ENCODE results near the gene CENPF. TPM values are rescaled to one million over a fixed set of nuclear protein-coding genes. Genes with fewer than 3 reads are reported as not detected.

CENPF gene
- total and polyA plus RNA-seq, 2 experiments from 2014 or later, result 25.9 to 29.1 TPM

DNA sequence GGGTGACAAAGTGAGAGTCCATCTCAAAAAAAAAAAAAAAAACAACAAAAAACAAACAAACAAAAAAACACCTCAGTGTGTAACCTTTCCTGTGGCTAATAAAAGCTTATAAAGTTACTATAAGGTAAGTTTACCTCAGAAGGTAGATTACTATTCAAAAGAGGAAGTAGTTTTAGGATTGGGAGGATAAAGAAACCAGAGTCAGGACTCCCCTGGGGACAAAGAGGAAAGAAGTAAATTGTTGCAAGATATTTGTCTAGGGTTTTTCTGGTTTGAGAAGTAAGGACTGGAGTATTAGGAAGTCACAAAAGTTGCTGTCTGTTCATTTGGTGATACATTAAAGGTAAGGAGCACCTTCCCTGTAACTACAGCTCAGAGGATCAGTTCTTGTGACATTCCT lies 23.8 kb upstream of the CENPF start:
- in situ Hi-C loops (cut with MboI), result loop anchor here (25.0 kb wide), 1 partner anchor 367 kb away; no protein-coding TSS in a partner anchor
- Histone ChIP-seq H3K27ac (no peak overlapping the region), H3K4me2 (ENCODE audit: unreplicated experiment) (no peak overlapping the region), H2AFZ (no peak overlapping the region), H4K20me1 (ENCODE audit: insufficient read depth) (no peaks in the 10 kb centered on the region), H3K27me3 (replicated peaks; ENCODE audit: insufficient read depth) (no peaks in the 10 kb centered on the region), H3K4me3 (no peak overlapping the region), H3K9me2 (ENCODE audit: insufficient read depth) (no peaks in the 10 kb centered on the region), H3K9me3 (ENCODE audit: low read depth) (no peaks in the 10 kb centered on the region), H3K4me1 (ENCODE audit: insufficient read depth) (peaks cover 44% of the 10 kb centered on the region), H3F3A (ENCODE audit: insufficient read depth) (peaks cover 48% of the 10 kb centered on the region), H3K79me2 (ENCODE audit: insufficient read depth) (no peaks in the 10 kb centered on the region), H3K9ac (no peak overlapping the region), H3K36me3 (ENCODE audit: low read depth) (no peaks in the 10 kb centered on the region)
- TF ChIP-seq EZH2 (IDR thresholded peaks at IDR 0.05; ENCODE audit: insufficient read depth, poor library complexity, severe bottlenecking), result no peak
- no peak for TF ChIP-seq EZH2phosphoT487 (IDR thresholded peaks at IDR 0.05; ENCODE audit: insufficient read depth, low read depth)
- DNase-seq, result no peak

DNA sequence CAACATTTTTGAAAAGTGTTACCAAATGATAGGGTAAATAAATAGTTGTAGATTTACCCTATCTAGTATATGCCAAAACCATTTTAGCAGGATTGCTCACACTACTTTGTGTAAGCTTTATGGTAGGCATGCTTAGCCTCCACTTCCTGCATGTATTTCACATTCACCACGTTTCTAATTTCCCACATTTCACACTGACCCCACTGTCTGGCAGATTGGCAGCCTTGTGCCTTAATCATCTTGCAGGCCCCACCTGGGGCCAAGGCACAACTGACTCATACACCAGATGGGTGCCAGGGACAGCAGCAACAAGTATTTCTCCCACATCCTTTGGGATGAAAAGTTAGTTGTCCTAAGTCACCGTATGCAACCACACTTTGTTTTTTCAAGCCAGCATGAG lies 21.2 kb upstream of the CENPF start:
- no peaks in the 10 kb centered on the region for H3K9me2 ChIP-seq (ENCODE audit: insufficient read depth)
- DNase-seq, result peak; percentile 91
- 3 to 6% methylated on average over 2 of the region's 2 CpGs for WGBS, 2 experiments (ENCODE audit: low coverage in 1 of 2, low lambda C conversion rate in 2 of 2, missing lambda C conversion rate in 2 of 2)
- no peaks in the 10 kb centered on the region for H3K36me3 ChIP-seq (ENCODE audit: low read depth)
- peak overlapping the region; percentile 16; the same call in 1 of the 2 replicates for H3K9ac ChIP-seq
- peak overlapping the region; percentile 59 for H3K27ac ChIP-seq
- H3K27me3 ChIP-seq (replicated peaks; ENCODE audit: insufficient read depth), result no peaks in the 10 kb centered on the region
- no peak overlapping the region for H3K4me3 ChIP-seq
- no peaks in the 10 kb centered on the region for H4K20me1 ChIP-seq (ENCODE audit: insufficient read depth)
- H3K9me3 ChIP-seq (ENCODE audit: low read depth), result no peaks in the 10 kb centered on the region
- peaks cover 49% of the 10 kb centered on the region for H3F3A ChIP-seq (ENCODE audit: insufficient read depth)
- no peak for TF ChIP-seq EZH2phosphoT487 (IDR thresholded peaks at IDR 0.05; ENCODE audit: insufficient read depth, low read depth)
- no peak for TF ChIP-seq EZH2 (IDR thresholded peaks at IDR 0.05; ENCODE audit: insufficient read depth, poor library complexity, severe bottlenecking)
- peak overlapping the region; percentile 41 for H3K4me2 ChIP-seq (ENCODE audit: unreplicated experiment)
- in situ Hi-C loops (cut with MboI), result loop anchor here (25.0 kb wide), 1 partner anchor 369 kb away; no protein-coding TSS in a partner anchor
- H3K79me2 ChIP-seq (ENCODE audit: insufficient read depth), result no peaks in the 10 kb centered on the region
- H2AFZ ChIP-seq, result no peak overlapping the region
- H3K4me1 ChIP-seq (ENCODE audit: insufficient read depth), result peaks cover 44% of the 10 kb centered on the region

DNA sequence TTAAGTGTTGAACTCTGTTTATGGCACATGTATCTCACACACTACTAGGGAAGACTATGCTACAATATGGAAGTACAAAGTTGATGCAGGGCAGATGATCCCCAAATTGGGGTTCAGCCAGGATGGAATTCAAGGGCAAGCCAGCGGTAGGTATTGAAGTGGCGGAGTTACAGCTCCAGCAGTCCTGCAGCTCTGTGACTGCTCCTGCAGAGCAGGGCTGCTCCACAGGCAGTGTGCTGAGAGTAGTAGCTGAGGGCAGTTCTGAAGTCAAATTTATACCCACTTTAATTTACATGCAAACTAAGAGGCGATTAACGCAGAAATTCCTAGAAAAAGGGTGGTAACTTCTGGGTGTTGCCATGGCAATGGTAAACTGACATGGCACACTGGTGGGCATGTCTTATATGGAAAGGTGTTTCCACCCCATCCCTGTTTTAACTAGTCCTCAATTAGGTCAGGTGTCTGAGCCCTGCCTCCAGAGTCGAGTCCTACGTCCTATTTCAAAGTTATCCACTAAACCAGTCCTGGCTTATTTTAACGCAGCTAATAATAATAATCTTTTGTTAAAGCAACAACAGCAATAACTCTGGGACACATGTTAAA lies 20.6 kb upstream of the CENPF start:
- Histone ChIP-seq H3K4me3 (no peak overlapping the region), H3K36me3 (ENCODE audit: low read depth) (no peaks in the 10 kb centered on the region), H2AFZ (no peak overlapping the region), H3K9me3 (ENCODE audit: low read depth) (no peaks in the 10 kb centered on the region), H4K20me1 (ENCODE audit: insufficient read depth) (no peaks in the 10 kb centered on the region), H3K4me2 (ENCODE audit: unreplicated experiment) (no peak overlapping the region), H3K4me1 (ENCODE audit: insufficient read depth) (peaks cover 44% of the 10 kb centered on the region), H3K27ac (peak overlapping the region; percentile 59), H3K9ac (no peak overlapping the region), H3F3A (ENCODE audit: insufficient read depth) (peaks cover 49% of the 10 kb centered on the region), H3K27me3 (replicated peaks; ENCODE audit: insufficient read depth) (no peaks in the 10 kb centered on the region), H3K79me2 (ENCODE audit: insufficient read depth) (no peaks in the 10 kb centered on the region), H3K9me2 (ENCODE audit: insufficient read depth) (no peaks in the 10 kb centered on the region)
- TF ChIP-seq EZH2phosphoT487 (IDR thresholded peaks at IDR 0.05; ENCODE audit: insufficient read depth, low read depth) (no peak), EZH2 (IDR thresholded peaks at IDR 0.05; ENCODE audit: insufficient read depth, poor library complexity, severe bottlenecking) (no peak)
- WGBS, 2 experiments (ENCODE audit: low coverage in 1 of 2, low lambda C conversion rate in 2 of 2, missing lambda C conversion rate in 2 of 2), result 61 to 65% methylated on average over 7 of the region's 7 CpGs
- peak; percentile 31 for DNase-seq
- in situ Hi-C loops (cut with MboI), result loop anchor here (25.0 kb wide), 1 partner anchor 370 kb away; no protein-coding TSS in a partner anchor

DNA sequence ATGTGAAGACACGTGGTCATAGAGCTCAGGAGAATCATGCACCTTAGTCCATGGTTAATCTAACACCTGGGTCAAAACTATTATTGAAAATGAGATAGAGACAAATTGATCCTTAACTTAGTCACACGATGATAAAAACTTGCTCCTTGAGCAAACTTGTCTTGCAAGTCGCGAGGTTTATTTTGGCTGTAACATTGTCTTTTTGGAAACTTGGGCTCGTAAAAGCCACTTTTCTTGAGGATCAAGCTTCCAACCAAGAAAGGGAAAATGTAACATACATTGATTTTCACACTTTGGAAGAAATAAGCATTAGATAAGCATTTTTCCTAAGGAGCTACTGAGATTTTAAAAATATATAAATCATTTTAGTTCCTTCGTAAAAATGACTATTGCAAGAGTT lies 19.9 kb upstream of the CENPF start:
- H3K79me2 ChIP-seq (ENCODE audit: insufficient read depth), result no peaks in the 10 kb centered on the region
- H3F3A ChIP-seq (ENCODE audit: insufficient read depth), result peaks cover 49% of the 10 kb centered on the region
- H2AFZ ChIP-seq, result no peak overlapping the region
- H3K9me3 ChIP-seq (ENCODE audit: low read depth), result no peaks in the 10 kb centered on the region
- no peak overlapping the region for H3K9ac ChIP-seq
- no peak overlapping the region for H3K4me3 ChIP-seq
- no peaks in the 10 kb centered on the region for H4K20me1 ChIP-seq (ENCODE audit: insufficient read depth)
- WGBS, 2 experiments (ENCODE audit: low coverage in 1 of 2, low lambda C conversion rate in 2 of 2, missing lambda C conversion rate in 2 of 2), result 62 to 63% methylated on average over 6 of the region's 6 CpGs
- in situ Hi-C loops (cut with MboI), result loop anchor here (25.0 kb wide), 1 partner anchor 371 kb away; no protein-coding TSS in a partner anchor
- H3K4me1 ChIP-seq (ENCODE audit: insufficient read depth), result peaks cover 44% of the 10 kb centered on the region
- H3K4me2 ChIP-seq (ENCODE audit: unreplicated experiment), result no peak overlapping the region
- TF ChIP-seq EZH2phosphoT487 (IDR thresholded peaks at IDR 0.05; ENCODE audit: insufficient read depth, low read depth) (no peak), EZH2 (IDR thresholded peaks at IDR 0.05; ENCODE audit: insufficient read depth, poor library complexity, severe bottlenecking) (no peak)
- H3K36me3 ChIP-seq (ENCODE audit: low read depth), result no peaks in the 10 kb centered on the region
- no peaks in the 10 kb centered on the region for H3K27me3 ChIP-seq (replicated peaks; ENCODE audit: insufficient read depth)
- H3K9me2 ChIP-seq (ENCODE audit: insufficient read depth), result no peaks in the 10 kb centered on the region
- no peak for DNase-seq
- H3K27ac ChIP-seq, result no peak overlapping the region

Data from GM23248 (cell line).